Measurements from ENCODE around the gene TBC1D9.

DNA sequence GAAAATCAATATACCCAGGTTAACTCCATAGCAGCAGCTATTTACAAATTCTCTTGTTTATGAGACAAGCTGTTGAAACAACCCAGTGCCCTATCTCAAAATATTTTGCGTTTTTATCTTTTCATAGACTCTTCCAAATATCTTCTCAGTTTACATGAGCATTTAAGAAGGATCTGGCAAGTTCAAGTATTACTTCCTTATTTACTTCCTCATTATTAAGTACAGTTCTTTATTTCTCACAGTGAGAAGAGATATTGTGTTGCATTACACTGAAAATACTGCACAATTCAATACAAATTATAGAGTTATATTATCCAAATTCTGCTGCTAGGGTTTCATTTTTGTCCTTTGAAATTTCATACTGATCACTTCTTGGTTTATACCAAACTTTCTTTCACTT is 143.8 kb downstream of the TBC1D9 start:
- TF ChIP-seq FOXK2 (IDR thresholded peaks at IDR 0.05) (no peak), TARDBP (IDR thresholded peaks at IDR 0.05) (no peak), BHLHE40 (IDR thresholded peaks at IDR 0.05; ENCODE audit: borderline replicate concordance) (no peak)

All from HEK293T (cell line).